K562 (cell line): ENCODE results near the gene CMBL.

Experiments used
- CUX1 ChIP-seq: fragments of 200-800 bp; sonication (Bioruptor generic); IDR thresholded peaks from 2 replicates; pipeline ENCODE4 v1.6.1; 2016; ENCODE audit warnings: missing genetic modification characterization, missing compliant biosample characterization
- MYC ChIP-seq, 2 experiments: fragments of 250-450 bp in 1 of 2; sonication (Bioruptor Pico) in 1 of 2; IDR thresholded peaks; 2 replicates each; pipeline versions ENCODE4 v1.5.1 to v1.6.1; 2012 to 2021; ENCODE audit warnings: low read depth in 2 of 2, borderline replicate concordance in 1 of 2, improper control_type of control experiment in 1 of 2, low read length in 1 of 2, mild to moderate bottlenecking in 1 of 2, moderate library complexity in 1 of 2
- TEAD2 ChIP-seq: fragments of 450-650 bp; IDR thresholded peaks from 2 replicates; pipeline ENCODE4 v1.6.1; 2016; ENCODE audit warnings: missing genetic modification characterization, control low read depth, missing compliant biosample characterization

- no peak for TF ChIP-seq TEAD2 (tag)
- no peak for TF ChIP-seq MYC (IDR thresholded peaks at IDR 0.05; ENCODE audit: low read depth, low read length)
- TF ChIP-seq MYC (CRISPR knock-in tag; IDR thresholded peaks at IDR 0.05; ENCODE audit: borderline replicate concordance, low read depth), result no peak
- no peak for TF ChIP-seq CUX1
Measured at GRCh38 chr5:10301266-10301665, 6.4 kb downstream of the CMBL start.
